Activated CD4-positive, alpha-beta T cell treated with anti-CD3 and anti-CD28 coated beads, Interleukin-2, Interleukin-6, amounts not matched to agents 100 ng/mL and 50 ng/mL, durations not matched to agents 16 hours and 8 hours (primary cell): ENCODE results near the gene SP140L.
"Not testable (repeated sequence)": the region's sequence is repeated elsewhere in the genome, so short reads cannot be mapped to it uniquely, and the experiment has no call there.

Experiments used
- DNase-seq: peaks from one replicate; pipeline ENCODE4 v3.0.0-alpha.2; 2020

The SP140L gene

DNA sequence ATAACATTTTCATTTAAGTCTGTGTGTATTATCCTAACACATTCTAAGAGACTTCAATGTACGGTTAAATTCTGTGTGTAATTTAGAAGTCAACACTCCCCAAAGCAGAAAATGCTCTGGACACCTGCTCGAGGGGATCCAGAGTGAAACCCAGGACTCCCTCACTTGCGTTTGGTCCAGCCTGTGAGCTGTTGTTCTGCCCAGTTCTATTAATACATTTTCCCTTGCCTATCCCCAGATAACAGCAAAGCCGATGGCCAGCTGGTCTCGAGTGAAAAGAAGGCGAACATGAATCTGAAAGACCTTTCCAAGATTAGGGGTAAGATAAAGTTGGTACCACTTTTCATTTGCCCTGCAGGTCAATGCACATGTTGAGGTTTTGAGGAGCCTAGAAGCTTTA lies 58.0 kb downstream of the SP140L start:
- DNase-seq, result no peak

DNA sequence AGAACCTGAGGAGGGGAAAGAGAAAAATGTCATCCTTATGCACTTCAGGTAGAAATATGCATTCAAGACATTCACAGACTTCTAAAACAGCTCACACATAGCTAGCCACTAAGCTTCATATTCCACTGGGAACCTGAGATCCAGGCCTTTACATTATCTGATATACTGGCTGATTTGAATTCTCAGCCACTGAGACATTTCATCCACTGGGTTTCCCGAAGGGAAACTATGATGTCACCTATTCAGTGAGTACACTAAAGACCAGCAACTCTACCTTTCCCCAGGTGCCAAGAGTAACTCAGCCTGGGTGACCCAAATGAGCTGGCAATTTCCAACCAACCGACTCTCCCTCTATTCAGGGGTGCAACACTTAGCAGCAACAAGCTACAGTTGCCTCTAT lies 67.3 kb downstream of the SP140L start:
- DNase-seq, result no peak

DNA sequence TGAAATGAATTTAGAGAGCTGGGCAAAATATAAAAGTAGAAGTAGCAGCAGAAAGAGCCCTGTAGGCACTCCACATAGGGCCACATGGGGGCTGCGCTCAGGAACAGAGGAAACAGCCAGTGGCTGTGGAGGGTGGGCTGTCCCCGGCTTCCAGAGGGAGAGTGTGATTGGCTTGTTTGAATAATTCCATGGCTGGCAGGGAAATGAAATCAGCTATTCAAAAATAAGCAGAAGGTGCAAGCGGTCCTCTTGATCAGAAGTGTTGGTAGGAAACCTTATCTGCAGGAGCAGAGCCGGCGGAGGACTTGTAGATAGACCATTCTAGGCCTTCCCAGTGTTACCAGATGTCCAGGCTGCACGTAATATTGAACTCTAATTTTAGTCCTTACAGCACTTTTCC lies 71.7 kb downstream of the SP140L start:
- DNase-seq, result not testable (repeated sequence)

DNA sequence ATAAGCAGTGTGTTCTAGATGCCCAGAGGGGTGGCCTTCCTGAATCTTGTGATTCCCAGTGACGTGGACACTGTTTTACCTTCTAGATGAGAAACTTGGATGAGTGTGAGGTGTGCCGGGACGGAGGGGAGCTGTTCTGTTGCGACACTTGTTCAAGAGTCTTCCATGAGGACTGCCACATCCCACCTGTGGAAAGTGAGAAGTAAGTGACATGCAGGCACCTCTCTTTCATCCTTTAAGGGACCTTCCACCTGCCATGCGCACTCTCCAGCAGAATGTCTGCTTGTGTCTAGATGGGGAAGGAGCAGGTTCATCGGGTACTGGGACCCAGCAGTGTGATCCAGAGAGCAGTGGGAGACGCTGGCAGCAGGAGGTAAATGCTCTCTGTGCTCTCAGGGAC lies 73.0 kb downstream of the SP140L start:
- DNase-seq, result no peak

DNA sequence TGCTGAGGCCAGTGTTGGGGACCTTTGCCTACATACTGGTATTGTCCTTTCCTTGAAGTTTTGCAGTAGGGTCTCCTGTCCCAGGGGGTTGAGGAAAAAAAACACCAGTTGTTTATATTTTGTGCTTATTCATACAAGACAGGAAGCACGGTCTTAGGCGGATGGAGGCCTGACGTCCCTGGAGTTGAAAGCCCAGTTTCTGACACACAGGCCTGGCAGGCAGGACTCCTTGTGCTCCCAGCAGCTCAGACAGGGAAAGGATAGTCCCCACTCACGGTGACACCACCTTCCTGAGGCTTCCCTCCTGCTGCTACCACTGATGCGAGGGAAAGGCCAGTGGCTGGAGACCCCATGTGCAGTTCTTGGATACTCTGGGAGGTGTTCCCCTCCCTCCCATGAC lies 73.5 kb downstream of the SP140L start:
- DNase-seq, result no peak

DNA sequence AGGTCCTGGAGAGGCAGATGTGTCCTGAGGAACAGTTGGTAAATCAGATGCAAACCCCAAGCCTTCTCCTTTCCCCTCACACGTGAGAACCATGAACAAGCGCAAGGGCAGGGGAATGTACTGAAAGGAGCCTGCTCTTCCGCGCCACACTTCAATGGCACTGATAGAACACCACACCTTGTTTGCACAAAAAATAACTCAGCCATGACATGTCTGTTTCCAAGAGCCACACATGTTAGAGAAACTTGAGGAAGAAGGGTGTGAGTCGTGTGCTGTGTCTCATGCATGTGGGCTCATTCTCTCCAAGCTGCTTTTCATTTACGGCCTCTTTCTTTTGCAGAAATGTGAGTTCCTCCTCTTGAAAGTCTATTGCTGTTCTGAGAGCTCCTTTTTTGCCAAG lies 74.0 kb downstream of the SP140L start:
- DNase-seq, result not testable (repeated sequence)

DNA sequence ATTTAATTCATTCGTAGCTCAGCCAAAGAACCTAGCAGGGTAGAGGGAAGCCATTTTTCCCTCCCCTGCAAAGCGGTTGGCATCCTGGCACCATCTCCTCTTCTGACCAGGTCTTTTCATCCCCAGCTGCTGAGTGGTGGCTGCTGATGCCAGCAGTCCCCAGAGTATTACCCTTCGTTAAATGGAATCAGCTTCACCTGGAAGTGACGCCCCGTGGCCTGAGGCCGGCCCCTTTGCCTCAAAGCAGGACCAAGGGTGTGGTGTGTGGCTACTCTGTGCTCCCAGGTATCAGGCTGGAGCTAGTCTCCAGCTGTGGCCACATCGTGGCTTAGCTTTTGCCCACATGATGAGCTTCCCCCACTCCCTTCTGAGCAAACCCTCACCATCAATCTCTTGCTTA lies 76.8 kb downstream of the SP140L start:
- DNase-seq, result no peak

DNA sequence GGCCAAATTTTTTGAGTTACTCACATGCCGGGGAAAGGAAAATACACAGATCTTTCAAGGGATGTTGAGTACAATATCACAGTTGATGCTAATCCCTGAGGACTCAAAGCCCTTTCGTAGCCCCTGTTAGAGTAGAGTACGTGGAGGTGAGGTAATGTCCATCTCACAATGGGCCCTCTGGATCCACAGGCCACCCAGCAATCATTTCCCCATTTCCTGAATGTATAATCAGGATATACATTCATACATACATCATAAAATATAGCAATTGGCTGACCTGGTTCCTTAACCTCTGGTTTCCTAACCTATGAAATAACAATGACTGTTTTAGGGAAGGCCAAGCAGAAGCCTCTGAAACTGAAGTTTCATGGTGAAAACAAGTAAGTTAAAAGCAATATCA lies 78.8 kb downstream of the SP140L start:
- DNase-seq, result no peak

DNA sequence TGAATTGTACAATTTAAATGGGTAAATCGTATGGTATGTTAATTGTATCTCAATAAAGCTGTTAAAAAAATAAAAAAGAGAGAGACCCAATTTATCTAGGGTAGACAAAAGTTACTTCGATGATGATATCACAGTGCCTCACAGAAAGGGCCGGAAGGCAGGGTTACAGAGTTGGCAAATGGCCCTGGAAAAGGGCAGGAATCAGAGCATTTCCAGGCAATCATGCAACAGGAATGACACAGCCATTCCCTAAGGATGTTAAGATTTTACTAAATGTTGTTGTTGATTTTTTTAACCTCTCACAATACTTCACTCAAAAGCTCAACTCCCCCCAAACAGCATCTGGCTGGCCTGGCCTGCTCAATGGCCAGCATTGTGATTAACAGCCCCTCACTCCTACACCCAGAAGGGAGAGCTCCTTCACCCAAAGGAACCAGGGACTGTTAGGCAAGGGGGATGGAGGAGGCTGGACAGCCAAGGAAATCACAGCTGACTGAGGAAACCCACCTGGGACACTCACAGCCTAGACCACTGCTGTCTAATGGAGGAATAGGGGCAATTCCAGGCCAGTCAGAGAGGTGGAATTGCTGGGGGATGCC lies 81.3 kb downstream of the SP140L start:
- DNase-seq, result no peak

DNA sequence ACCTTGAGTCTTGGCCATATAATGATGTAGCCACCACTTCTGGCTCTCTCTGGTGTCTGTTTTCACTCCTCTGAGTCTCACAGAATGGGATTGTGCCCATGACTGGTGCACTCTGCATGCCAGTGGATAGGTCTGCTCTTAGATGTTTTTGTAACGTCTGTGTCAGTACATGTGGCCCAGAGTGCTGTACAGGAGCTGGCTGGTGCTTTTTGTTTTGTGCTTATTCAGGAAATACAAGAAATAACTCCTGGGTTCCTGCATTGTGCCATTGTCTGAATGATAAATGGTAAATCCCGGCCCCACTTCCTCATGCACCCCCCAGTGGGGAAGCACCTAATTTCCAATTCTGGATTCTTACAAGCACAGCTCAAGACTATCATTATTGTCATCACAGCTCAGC lies 82.3 kb downstream of the SP140L start:
- not testable (repeated sequence) for DNase-seq

DNA sequence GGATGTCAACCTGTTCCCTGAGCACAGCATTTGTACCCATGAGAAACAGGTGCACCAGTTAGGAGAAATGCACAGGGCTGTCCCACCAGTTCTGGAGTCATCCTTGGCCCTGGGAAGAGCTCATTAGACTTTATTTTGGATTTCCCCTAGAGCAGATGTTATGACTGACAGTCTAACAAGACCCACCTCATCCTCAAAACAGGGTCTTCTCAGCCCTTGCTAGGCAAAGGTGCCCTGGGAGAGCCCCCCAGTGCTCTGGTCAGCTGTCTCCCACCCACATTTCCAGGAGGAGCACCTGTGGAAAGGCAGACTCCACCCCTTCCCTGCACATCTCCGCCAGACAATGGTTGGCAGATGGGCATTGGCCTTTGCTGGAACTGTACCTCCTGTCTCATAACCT lies 83.3 kb downstream of the SP140L start:
- DNase-seq, result no peak

DNA sequence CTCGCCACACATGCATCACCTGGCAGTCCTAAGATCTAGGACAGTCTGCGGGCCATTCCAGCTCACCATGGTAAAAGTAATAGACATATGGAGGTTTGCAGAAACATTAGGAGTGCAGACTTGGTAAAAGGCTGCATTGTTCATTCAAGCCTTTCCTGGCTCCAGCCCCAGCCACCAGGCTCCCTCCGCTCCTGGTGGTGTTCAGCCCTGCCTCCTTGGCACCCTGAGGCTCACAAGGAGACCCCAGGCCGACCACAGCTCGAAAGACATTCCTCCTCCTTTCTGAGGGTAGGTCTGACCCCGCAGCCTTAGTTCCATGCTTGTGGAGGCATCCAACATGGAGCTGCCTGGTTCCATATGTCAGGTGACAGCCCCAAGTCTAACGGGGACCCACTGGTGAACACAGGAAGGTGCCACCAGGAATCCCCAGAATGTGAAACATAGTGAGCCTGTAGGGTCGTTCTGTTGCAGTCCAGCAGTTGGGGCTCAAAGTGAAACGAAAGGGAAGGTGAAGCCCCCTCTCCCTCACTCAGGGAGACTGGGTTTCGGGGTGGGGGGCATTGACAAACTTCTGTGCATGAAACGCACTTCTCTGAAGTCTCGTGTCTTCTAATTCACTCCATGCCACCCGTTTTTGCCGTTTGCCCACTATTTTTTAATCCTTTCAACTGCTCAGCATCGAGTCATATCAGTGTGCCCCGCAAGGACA lies 84.0 kb downstream of the SP140L start:
- no peak for DNase-seq

DNA sequence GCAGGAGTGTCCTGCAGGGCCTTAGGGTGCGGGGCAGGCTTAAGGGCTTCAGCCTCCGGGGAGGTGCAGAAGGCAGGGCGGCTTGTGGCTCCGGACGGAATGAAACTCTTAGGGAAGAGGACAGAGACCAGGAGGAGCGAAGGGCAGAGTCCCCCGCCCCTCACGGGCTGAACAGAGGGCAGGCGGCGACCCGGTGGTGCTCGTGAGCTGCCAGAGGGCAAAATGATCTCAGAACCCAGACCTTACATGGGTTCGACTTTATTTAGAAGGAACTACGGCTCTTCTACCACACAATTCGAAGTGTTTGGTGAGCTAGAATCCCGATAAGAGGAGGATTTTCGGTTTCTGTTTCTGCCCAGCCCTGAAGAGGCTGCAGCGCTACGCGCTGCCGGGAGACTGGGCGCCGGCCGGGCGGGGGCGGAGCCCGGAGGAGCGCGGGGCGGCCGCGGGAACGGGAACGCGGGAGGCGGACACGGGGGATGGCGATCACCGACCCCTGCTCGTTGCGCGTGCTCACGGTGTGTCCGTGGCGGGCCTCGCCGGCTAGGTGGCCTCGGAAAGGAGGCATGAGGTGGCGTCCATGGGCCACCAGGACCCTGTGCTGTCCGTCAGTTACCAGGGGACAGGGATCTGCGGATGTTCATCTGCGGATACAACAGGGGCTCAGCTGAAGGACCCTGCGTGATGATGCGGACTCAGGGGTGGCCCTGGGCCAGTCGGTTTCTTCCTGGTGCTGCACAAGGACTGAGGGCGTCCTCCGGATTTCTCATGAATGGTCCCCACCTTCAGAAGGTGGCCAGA lies 84.8 kb downstream of the SP140L start:
- peak; percentile 80 for DNase-seq

DNA sequence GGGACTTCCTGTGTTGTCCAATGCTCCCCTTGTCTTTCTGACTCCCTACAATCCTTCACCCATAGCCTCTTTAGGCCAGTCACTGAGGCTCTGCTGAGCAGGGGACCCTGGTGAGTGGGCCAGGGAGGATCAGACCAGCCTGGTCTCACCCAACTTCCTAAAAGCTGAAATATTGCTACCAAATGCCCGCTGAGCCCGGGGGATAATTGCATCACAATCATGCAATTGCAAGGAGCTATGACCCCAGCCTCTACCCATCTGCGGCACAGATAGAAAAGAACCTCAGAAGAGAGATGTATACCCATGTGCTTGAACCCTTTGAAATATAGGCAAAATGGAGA lies 85.3 kb downstream of the SP140L start:
- no peak for DNase-seq

DNA sequence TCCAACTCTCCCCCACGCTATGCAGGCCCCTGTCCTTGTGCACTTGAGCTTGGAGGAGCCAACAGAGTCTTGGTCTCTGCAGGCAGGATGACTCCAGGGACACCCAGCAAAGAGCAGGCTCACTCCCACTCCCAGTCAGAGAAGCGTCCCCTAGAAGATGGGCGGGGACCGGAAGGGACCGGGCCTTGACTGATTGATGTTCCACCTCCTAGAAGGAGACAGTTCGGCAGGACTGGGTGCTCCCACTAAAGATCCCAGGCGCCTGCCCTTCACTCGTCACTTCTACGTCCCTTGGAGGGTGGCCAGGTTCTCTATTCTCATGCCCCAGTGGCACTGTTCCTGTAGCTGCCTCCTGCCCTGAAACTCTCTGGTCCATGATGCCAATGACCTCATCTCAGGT lies 85.9 kb downstream of the SP140L start:
- DNase-seq, result no peak

DNA sequence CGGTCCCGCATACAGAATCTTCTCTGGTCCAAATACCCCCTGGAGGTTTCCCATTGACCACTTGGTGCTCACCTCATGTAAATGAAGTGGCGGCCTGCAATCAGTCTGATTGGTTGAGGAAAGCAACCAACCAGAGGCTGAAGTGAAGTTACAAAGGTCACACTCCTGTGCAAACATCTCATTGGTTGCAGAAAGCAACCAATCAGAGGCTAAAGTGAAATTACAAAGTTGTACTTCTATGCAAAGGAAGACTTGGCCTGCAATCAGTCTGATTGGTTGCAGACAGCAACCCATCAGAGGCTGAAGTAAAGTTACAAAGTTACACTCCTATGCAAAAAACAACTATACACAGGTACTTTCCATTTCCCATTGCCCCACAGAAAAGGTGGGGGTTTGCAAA lies 86.5 kb downstream of the SP140L start:
- no peak for DNase-seq

DNA sequence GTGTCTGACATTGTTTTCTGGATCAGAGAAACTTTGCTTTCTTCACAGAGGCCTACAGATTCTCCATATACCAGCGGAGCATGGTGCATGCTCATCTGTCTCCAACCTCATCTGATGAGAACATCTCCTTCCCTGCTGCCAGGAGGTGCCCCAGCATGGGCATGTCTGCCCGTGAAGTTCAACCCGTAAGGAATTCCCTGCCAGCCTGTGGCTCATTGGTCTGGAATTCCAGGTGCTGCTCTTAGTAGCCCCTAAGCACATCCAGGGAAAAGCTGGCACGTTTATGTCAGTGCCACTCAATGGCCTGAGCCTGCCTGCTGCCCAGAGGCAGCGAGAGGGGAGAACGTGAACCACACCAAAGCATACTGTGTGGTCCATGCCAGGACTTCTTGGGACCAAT lies 87.3 kb downstream of the SP140L start:
- DNase-seq, result no peak

DNA sequence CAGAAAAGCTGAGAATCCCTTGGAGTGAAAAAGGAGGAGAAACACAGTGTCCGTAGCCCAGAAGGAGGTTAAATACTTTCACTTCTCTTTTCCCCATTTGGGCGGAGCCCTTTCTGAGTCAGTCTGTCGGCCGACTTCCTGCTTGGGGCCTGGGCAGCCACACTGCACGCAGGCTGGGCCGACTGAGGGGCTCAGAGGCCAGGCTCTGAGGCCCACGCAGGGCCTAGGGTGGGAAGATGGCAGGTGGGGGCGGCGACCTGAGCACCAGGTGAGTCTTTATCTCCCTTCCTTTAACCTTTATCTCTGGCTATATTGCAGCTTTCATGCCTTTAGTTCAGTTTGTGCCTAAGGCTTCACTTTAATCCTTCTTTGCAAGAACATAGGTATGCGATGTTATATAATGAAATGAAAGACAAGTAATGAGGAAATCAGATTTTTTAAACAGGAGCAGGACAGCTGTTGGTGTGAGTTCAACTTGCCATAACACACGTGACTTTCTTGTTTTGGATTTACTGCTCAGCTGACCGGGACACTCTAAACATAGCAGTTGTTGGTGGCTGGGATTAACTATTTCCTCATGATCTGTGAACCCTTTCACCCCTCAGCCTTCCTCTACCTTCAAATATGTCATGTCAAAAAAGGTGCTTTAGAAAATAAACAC lies 89.2 kb downstream of the SP140L start, which contains the start of gene SP100:
Gene SP100, plus strand, starts transcription at position 141 of the 661 bp plus-strand sequence. Its CDS starts 96 bp downstream, at position 237.
- peak; percentile 89 for DNase-seq

DNA sequence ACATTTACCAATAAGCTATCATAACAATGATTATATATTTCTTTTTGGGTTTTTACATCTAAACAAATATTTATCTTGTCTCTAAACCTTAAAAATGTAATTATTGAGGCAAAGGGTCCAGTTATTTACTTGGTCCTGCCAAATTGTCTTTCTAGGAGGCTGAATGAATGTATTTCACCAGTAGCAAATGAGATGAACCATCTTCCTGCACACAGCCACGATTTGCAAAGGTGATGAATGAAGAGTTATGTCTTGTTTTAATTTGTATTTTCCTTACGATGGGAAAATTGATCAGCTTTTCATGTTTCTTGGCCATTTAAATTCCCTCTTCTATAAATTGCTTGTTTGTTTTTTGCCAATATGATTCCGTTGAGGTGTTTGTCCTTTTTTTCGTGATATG lies 90.4 kb downstream of the SP140L start:
- no peak for DNase-seq

DNA sequence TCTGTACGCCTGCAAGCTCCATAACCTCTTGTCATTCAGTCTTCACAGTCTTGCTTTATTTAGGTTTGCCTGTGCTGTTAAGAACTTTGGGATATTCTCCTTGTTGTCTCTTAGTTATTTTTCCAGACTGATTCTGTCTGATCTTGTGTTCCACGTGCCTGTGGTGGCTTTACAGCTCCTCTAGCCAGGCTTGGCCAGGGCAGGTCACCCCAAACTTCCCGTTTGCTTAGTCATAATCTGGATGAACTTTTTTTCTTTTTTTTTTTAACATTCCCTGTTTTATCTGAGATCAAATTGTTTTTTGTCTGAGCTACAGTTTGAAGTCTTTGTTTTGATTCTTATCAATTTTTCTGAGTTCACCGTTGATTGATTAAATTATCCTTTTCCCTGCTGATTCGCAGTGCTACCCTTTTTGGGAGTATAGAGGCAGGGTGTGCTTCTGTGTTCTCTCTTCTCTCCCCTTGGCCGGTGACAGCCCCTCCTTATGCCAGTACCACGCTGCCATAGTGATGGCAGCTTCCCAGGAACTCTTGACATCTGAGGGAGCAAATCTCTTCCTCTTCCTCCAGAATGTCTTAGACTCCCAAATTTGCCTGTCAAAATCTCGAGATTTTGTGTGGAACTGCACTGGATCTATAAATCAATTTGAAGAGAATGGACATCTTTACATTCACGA lies 91.5 kb downstream of the SP140L start:
- no peak for DNase-seq

DNA sequence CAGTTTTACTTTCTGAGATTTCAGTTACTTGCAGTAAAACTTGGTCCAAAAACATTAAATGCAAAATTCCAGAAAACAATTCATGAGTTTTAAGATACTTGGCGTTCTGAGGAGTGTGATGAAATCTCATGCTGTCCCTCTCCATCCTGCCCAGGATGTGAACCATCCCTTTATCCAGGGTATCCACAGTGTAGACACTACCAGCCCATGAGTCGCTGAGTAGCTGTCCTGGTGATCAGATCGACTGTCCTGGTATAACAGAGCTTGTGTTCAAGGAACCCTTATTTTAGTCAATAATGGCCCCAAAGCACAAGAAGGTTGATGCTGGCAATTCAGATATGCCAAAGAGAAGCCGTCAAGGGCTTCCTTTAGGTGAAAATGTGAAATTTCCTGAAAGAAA lies 92.2 kb downstream of the SP140L start:
- DNase-seq, result no peak

DNA sequence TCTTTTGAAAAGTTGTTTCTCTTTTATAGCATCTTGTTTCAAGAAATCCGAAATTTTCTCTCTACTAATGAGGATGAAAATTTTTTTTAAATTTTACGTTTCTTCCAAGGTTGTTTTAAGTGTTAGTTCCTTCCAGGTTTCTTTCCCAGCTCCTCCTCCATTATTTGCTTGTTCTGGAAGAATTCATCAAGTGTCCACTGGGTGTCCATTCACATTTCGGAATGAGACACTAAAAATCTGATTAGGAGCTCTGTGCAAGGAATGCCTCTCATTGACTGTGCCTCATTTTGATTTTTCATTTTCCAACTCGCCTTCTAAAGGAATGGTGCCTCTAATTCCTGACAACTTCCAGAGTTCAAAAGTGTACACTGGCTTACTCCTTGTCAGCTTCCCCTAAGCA lies 95.2 kb downstream of the SP140L start:
- no peak for DNase-seq

DNA sequence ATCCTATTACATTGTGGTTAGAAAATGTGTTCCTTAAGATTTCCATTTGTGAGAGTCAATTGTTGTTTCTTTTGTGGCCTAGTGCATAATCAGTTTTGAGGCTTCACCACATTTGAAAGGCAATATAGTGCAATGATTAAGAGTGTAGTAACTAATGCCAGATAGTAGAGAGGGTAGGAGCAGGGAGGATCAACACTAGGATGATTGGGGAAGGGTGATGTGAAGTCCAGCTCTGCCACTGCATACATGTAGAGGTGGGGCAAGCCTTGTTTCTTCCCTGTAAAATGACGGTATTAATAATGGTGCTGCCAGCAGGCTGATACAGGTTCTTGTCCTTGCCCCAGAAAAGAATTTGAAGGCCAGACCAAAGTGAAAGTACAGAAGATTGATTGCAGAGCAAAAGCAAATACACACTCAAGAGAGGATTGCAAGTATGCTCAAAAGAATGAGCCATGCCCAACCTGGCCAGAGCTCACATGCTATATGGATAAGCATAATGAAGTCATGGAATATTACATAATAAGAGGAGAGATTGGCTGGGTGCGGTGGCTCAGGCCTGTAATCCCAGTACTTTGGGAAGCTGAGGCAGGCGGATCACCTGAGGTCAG lies 97.0 kb downstream of the SP140L start:
- DNase-seq, result no peak
